ENCODE results near the gene C10orf90. TPM values are rescaled to one million over a fixed set of nuclear protein-coding genes. Genes with fewer than 3 reads are reported as not detected.

C10orf90 gene
- total and polyA plus RNA-seq, 7 donors = 0.03 to 1.1 (median 0.33) TPM; not detected in 4

GRCh38 chr10:126634911-126635310 is 35.6 kb downstream of the C10orf90 start:
- Histone ChIP-seq H3K4me1 (no peaks in the 10 kb centered on the region), H3K36me3 (no peaks in the 10 kb centered on the region), H3K27ac (no peak overlapping the region), H3K4me3 (no peak overlapping the region), H3K9me3 (no peaks in the 10 kb centered on the region), H3K27me3 (peaks cover 0 to 4% (median 0%) of the 10 kb centered on the region in 3 donors)
- 49 to 71% methylated on average over 5 of the region's 5 CpGs for WGBS, 2 donors
- no peak for DNase-seq
- TF ChIP-seq EP300 (IDR thresholded peaks at IDR 0.05) = no peak
- no peak for TF ChIP-seq POLR2AphosphoS5 (IDR thresholded peaks at IDR 0.05)
- TF ChIP-seq POLR2A (IDR thresholded peaks at IDR 0.05) = no peak
- TF ChIP-seq, protein P1, sequence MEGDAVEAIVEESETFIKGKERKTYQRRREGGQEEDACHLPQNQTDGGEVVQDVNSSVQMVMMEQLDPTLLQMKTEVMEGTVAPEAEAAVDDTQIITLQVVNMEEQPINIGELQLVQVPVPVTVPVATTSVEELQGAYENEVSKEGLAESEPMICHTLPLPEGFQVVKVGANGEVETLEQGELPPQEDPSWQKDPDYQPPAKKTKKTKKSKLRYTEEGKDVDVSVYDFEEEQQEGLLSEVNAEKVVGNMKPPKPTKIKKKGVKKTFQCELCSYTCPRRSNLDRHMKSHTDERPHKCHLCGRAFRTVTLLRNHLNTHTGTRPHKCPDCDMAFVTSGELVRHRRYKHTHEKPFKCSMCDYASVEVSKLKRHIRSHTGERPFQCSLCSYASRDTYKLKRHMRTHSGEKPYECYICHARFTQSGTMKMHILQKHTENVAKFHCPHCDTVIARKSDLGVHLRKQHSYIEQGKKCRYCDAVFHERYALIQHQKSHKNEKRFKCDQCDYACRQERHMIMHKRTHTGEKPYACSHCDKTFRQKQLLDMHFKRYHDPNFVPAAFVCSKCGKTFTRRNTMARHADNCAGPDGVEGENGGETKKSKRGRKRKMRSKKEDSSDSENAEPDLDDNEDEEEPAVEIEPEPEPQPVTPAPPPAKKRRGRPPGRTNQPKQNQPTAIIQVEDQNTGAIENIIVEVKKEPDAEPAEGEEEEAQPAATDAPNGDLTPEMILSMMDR (IDR thresholded peaks at IDR 0.05) = no peak
- intact Hi-C loops (cut with DNase I) = no loop called here

DNA sequence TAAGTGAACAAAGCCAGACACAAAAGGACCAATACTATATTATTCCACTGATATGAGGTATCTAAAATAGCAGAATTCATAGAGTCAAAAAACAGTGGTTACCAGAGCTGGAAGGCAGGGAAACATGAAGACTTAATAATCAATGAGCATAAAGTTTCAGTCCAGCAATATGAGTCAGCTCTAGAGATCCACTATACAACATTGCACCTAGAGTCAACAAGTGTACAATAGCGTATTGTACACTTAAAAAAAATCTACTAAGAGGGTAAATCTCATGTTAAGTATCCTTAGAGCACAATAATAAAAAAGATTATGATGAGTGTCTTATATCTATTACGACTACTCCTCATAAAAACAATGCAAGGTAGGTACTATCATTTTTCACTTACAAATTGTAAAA is 36.1 kb downstream of the C10orf90 start:
- Histone ChIP-seq H3K9me3 (no peaks in the 10 kb centered on the region), H3K36me3 (no peaks in the 10 kb centered on the region), H3K4me1 (no peaks in the 10 kb centered on the region), H3K27ac (no peak overlapping the region), H3K27me3 (peaks cover 0 to 4% (median 0%) of the 10 kb centered on the region in 3 donors), H3K4me3 (no peak overlapping the region)
- WGBS, 2 donors = 53 to 82% methylated on average over 2 of the region's 2 CpGs
- TF ChIP-seq POLR2AphosphoS5 (IDR thresholded peaks at IDR 0.05) = no peak
- no peak for TF ChIP-seq POLR2A (IDR thresholded peaks at IDR 0.05)
- TF ChIP-seq EP300 (IDR thresholded peaks at IDR 0.05) = no peak
- TF ChIP-seq, protein P1 (IDR thresholded peaks at IDR 0.05) = no peak
- no peak for DNase-seq
- intact Hi-C loops (cut with DNase I) = no loop called here

DNA sequence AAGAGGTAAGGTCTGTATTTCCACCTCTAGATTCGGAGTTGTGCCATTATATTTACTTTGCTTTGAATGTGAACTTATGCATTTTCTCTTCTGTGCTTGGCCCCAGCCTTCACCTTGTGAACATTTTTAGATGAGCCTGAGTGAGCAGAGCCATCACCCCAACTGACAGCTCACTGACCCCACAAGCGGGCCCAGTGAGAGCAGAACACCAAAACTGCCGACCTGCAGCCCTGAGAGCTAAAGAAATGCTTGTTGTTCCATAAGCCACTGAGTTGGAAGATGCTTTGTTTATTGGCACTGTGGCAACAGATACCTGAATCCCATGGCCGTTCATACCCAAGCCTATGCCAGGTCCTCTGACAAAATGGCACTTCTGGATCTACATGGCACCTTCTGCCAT is 37.8 kb downstream of the C10orf90 start:
- Histone ChIP-seq H3K27me3 (peaks cover 0 to 4% (median 0%) of the 10 kb centered on the region in 3 donors), H3K9me3 (no peaks in the 10 kb centered on the region), H3K4me1 (no peaks in the 10 kb centered on the region), H3K4me3 (no peak overlapping the region), H3K27ac (no peak overlapping the region), H3K36me3 (no peaks in the 10 kb centered on the region)
- intact Hi-C loops (cut with DNase I) = no loop called here
- DNase-seq = no peak
- TF ChIP-seq POLR2AphosphoS5 (IDR thresholded peaks at IDR 0.05) = no peak
- TF ChIP-seq, protein P1 (IDR thresholded peaks at IDR 0.05) = no peak
- TF ChIP-seq POLR2A (IDR thresholded peaks at IDR 0.05) = no peak
- no peak for TF ChIP-seq EP300 (IDR thresholded peaks at IDR 0.05)
- WGBS, 2 donors = 80 to 82% methylated on average over 4 of the region's 4 CpGs

DNA sequence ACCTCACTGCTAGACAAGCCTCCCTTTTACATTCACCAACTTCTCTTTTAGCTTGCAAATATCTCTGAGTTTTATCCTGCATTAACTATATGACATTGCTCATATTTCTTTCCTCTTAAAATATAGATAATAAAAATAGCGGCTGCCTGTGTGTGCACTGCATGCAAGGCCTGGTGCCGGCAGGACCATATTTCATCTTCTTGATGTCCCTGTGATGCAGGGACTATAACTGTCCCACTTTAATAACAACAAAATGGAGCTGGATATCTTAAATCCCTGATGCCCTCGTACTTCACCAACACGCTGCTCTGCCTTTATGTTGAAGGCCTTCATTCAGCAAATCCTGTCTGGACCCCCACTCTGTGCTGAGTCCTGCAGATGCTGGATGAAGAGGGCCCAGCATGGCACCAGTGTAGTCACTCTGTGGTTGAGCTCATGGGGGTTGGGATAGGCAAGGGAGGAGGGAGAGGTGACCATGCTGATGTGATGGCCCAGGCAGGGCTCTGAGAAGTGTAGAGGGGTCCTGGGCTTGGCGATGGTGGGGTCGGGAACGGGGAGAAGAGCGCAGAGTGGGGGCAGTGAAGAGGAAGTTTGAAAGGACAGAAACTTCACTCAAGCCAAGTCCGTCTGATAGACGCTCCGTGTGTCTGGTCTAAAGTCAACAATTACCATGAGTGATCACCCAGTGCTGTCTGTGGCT is 40.4 kb downstream of the C10orf90 start:
- DNase-seq = no peak
- no peak overlapping the region for H3K27ac ChIP-seq
- peaks cover 0 to 4% (median 0%) of the 10 kb centered on the region in 3 donors for H3K27me3 ChIP-seq
- no peaks in the 10 kb centered on the region for H3K4me1 ChIP-seq
- 82 to 83% methylated on average over 11 of the region's 11 CpGs for WGBS, 2 donors
- no peaks in the 10 kb centered on the region for H3K9me3 ChIP-seq
- TF ChIP-seq, protein P1 (IDR thresholded peaks at IDR 0.05) = no peak
- TF ChIP-seq EP300 (IDR thresholded peaks at IDR 0.05) = no peak
- no peak for TF ChIP-seq POLR2AphosphoS5 (IDR thresholded peaks at IDR 0.05)
- TF ChIP-seq POLR2A (IDR thresholded peaks at IDR 0.05) = no peak
- no peak overlapping the region for H3K4me3 ChIP-seq
- intact Hi-C loops (cut with DNase I) = no loop called here
- H3K36me3 ChIP-seq = no peaks in the 10 kb centered on the region
